Activated CD8-positive, alpha-beta memory T cell treated with anti-CD3 and anti-CD28 coated beads, Interleukin-2, amount 50 U/mL, for 1 hour (primary cell): ENCODE measurements around the gene DNAH7.
"Not testable (repeated sequence)": the region's sequence is repeated elsewhere in the genome, so short reads cannot be mapped to it uniquely, and the experiment has no call there.

ENCODE experiments used
- DNase-seq: peaks from one replicate; pipeline ENCODE4 v3.0.0-alpha.2; 2020; ENCODE audit errors: extremely low read depth

The DNAH7 gene

GRCh38 chr2:195721042-195721441, 347.6 kb downstream of the DNAH7 start:
- DNase-seq = no peak

- DNase-seq = no peak
These were observed 352.2 kb downstream of the DNAH7 start for GRCh38 chr2:195716466-195716865.

- no peak for DNase-seq
These were observed 357.2 kb downstream of the DNAH7 start for GRCh38 chr2:195711478-195711877.

- no peak for DNase-seq
These were observed 358.5 kb downstream of the DNAH7 start for GRCh38 chr2:195709901-195710806.

DNA sequence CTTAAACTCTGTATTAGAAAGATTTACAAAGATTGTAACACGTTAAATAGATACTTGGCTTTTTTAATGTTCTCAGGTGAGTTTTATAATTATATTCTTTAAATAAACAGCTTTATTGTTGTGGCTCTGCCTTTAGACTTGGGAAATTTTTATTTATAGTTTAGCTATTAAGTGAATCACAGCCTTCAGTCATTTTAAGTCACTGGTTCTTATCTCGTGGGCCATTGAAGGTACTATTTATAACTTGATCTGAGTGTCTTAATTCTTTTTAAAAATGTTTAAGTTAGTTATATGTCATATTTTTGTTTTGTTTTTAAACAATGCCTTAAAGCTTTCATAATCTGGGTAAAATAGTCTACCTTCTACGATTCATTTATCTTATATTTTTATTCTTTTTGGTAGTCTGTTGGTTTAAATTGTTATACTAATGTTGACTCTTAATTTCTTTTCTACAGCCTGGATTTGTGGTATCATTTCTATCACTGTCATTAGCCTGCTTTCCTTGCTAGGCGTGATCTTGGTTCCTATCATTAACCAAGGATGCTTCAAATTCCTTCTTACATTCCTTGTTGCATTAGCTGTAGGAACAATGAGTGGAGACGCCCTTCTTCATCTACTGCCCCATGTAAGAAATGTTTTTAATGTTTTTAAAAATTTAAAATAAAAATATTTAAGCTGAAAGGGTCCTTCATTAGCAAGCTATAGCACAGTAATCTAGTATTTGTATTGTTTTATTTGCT, 362.3 kb downstream of the DNAH7 start:
- no peak for DNase-seq

DNA sequence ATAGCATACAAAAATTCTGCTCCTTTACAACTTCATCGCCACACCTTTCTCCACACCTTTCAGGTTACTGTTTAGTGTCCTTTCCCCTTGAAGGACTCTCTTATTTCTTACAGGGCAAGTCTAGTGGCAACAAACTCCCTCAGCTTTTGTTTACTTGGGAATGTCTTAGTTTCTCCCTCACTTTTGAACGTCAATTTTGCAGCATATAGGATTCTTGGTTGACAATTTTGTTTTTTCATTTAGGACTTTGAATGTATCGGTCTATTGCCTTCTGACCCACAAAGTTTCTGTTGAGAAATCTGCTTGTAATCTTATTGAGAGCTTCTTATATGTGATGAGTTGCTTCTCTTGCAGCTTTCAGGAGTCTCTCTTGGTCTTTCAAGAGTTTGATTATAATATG, 368.2 kb downstream of the DNAH7 start:
- DNase-seq = no peak

DNA sequence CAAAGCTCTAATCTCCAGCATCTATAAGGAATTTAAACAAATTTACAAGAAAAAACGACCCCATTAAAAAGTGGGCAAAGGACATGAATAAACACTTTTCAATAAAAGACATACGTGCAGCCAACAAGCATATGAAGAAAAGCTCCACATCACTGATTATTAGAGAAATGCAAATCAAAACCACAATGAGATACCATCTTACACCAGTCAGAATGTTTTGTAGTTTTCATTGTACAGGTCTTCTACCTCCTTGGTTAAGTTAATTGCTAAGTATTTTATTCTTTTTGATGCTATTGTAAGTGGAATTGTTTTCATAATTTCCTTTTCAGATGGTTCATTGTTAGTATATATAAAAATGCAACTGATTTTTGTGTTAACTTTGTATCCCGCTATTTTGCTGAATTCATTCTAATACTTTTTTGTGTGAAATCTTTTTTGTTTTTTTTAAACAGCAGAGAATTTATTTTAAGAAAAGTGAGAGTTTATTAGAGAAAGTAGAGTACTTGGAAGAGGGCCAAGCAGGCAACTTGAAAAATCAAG, 370.9 kb downstream of the DNAH7 start:
- DNase-seq = no peak

- no peak for DNase-seq
These were observed 372.6 kb downstream of the DNAH7 start for GRCh38 chr2:195696012-195696411.

DNA sequence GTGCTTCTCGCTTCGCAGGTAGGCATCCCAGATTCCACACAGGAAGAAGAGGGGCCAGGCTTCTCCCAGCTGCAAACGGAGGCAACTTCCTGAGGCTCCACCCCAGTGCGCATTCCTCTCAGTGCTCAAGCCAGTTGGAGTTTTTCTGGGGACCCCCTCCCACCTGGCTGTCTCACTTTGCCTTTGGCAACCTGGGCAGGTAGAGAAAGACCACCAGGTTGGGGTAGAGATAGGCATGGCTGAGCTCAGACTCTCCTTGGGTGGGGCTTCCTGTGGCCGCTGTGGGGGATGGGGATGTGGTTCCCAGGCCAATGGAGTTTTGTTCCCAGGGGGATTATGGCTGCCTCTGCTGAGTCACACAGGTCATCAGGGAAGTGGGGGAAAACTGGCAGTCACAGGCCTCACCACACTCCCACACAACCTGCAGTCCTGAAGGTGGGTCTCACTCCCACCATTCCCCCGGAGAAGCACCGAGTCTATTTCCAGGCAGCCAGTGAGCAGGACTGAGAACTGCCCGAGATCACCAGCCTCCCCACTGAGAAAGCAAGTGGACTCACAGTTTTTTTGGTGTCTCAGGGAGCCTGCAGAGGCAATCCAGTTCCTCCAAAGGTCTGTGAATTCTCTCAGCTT, 373.5 kb downstream of the DNAH7 start:
- no peak for DNase-seq

DNA sequence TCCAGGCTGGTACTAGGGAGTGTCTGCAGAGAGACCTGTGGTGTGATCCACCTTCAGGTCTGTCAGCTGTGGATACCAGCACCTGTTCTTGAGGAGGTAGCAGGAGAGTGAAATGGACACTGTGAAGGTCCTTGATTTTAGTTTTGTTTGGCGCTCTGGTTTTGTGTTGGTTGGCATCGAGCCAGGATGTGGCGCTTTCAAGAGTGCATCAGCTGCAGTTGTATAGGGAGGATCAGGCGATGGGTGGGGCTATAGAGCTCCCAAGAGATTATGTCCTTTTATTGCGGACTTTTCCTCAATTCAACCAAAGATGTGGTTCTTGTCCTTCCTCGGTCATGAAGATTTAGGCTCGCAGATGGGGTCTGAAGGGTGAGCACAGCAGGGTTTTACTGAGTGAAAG, 374.1 kb downstream of the DNAH7 start:
- no peak for DNase-seq

DNA sequence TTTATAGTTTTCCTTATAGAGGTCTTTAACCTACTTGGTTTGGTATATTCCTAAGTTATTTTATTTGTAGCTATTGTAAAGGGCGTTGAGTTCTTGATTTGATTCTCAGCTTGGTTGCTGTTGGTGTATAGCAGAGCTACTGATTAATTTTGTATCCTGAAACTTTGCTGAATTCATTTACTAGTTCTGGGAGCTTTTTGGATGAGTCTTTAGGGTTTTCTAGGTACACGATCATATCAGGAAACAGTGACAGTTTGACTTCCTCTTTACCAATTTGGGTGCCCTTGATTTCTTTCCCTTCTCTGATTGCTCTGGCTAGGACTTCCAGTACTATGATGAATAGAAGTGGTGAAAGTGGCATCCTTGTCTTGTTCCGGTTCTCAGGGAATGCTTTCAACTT, 376.1 kb downstream of the DNAH7 start:
- DNase-seq = not testable (repeated sequence)
